ENCODE measurements around the gene WDR55.
"Not testable (repeated sequence)": the region's sequence is repeated elsewhere in the genome, so short reads cannot be mapped to it uniquely, and the experiment has no call there.

Gene WDR55

DNA sequence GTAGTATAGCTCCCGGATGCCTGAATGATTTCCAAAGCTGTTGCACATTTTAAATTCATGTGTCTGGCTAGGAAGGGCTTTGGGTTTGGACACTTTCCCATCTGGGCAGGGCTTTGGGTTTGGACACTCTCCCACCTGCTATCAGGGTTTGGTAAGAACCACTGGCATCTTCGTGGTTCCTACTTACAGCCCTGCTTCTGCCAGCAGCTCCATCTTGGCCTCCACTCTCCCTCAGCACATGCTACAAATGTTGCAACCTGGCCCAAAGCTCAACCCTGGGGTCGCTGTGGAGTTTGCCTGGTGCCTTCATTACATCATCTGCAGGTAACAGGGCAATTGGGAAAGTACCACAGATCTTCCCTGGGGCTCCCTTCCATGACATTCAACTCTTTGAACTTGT, 22.0 kb upstream of the WDR55 start:
- in situ Hi-C loops (cut with HindIII; ENCODE audit: low sequenced_read_pairs): no loop called here

DNA sequence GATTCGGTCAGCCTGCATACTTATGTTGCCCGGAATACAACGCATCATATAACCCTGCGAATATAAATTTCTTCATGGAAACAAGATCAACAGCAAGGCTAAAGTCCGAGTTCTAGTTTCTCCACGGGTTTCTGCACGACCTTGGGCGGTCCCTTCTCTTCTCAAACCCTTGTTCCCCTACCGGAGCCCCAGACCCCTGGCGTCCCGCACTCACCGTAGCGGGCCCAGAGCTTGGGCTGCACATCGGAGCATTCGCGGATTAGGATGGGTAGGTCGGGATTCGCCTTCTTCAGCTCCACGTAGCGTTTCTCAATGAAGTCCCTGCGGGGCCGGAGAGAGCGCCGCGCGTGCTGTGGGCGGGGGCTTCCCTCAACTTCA, 17.7 kb upstream of the WDR55 start:
- in situ Hi-C loops (cut with HindIII; ENCODE audit: low sequenced_read_pairs): no loop called here

DNA sequence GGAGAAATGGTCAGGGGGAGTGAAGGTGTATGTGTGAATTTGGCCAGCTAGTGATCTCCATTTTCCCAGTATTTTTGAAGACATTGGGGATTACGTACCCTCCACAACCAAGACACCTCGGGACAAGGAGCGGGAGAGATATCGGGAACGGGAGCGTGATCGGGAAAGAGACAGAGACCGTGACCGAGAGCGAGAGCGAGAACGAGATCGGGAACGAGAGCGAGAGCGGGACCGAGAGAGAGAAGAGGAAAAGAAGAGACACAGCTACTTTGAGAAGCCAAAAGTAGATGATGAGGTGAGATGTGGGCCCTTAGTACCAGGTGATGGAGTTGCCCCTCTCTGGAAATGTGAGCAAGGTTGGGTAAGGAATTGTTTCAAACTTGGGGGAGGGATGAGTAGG, 5.8 kb upstream of the WDR55 start:
- in situ Hi-C loops (cut with HindIII; ENCODE audit: low sequenced_read_pairs): no loop called here

DNA sequence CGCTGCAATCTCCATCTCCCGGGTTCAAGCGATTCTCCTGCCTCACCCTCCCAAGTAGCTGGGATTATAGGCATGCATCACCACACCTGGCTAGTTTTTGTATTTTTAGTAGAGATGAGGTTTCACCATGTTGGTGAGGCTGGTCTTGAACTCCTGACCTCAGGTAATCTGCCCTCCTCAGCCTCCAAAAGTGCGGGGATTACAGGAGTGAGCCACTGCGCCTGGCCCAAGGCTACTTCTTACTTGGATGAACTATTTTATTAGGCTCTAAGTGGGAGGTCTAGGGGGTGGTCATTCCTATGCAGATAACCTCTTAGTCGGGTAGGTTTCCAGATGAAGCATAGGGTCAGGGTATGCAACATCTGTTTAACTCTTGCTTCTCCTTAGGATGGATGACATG, 4.3 kb upstream of the WDR55 start:
- in situ Hi-C loops (cut with HindIII; ENCODE audit: low sequenced_read_pairs): not testable (repeated sequence)

DNA sequence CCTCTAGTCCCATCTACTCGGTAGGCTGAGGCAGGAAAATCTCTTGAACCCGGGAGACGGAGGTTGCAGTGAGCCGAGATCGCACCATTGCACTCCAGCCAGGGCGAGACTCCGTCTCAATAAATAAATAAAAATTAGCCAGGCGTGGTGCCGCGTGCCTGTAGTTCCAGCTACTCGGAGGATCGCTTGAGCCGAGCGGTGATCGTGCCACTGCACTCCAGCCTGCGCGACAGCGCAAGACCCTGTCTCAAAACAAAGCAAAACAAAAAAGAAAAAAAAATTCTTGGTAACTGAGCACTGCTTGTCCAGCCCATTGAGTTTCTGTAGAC, 710 bp upstream of the WDR55 start:
- in situ Hi-C loops (cut with HindIII; ENCODE audit: low sequenced_read_pairs): no loop called here

DNA sequence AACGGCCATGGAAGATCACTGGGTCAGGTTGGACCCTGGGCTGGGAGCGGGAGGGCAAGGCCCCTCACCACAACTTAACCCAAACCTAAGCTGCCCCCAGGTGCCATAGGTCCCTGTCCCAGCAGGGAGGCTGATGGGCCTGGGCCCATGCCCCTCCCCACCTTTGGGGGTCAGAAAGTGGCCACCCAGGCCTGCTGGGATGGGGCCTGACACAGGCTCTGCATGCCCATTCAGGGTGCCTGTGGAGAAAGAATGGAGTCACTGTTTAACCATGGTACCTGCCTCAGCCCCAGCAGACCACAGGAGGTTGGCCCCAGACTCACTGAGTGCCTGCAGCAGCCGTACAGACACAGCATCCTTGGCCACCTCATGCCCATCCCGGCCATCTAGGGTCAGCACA, 6.3 kb downstream of the WDR55 start:
- in situ Hi-C loops (cut with HindIII; ENCODE audit: low sequenced_read_pairs): not testable (repeated sequence)

DNA sequence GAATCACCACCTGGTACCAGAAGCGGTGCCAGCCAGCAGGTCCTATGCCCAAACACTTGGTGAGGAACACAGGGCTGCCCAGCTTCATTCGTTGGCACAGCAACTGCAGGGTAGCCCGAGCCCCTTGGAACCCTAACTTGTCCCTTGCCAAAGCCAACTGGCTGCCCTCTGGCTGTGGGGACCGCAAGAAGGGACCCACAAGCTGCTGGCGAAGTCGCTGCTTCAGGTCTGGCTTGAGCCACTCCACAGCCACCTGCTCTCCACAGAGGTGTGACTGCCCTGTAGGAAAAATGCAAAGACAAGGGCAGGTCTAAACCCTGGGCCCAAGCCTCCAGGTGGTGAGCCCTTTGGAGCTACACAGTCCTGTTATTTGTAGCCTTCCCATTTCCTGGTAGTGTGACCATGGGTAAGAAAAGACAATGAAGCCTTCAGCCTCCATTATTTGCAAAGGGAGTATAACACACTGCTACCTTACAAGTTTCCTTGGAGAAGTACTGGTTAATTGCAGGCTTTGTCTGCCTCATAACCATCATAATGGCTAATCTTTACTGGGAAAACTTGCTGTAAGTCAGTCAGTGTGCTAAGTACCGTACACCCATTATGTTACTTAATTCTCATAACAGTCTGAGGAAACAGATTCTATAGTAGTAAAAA, 6.9 kb downstream of the WDR55 start:
- in situ Hi-C loops (cut with HindIII; ENCODE audit: low sequenced_read_pairs): no loop called here

DNA sequence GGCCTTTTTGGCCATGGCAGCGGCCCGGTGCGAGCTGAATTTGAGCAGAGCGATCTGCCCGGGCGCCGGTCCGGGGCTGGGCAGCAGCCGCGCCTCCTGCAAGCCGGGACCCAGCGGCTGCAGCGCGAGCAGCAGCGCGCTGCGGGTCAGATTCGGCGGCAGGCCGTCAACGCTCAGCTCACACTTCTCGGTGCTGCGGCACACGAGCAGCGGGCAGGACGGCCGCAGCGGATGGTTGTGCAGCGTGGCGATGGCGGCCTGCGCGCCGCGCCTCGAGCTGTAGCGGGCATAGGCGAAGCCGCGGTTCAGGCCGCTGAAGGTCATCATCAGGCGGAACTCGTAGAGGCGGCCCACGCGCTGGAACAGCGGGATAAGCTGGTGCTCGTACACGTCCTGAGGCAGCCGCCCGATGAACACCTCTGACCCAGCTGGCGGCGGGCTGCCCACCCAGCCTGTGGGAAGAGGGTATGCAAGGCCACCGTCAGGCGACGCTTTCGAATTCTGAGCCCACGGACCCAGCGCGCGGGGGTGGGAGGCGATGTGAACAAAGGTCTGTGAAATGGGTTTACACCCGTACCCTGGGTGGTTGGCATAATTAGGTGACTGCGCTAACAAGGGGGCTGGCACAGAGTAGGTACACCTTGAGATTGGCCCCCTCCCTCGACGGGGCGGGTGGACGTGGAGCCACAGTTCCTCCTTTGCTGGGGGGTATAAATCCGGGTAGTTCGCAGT, 7.9 kb downstream of the WDR55 start:
- in situ Hi-C loops (cut with HindIII; ENCODE audit: low sequenced_read_pairs): no loop called here

DNA sequence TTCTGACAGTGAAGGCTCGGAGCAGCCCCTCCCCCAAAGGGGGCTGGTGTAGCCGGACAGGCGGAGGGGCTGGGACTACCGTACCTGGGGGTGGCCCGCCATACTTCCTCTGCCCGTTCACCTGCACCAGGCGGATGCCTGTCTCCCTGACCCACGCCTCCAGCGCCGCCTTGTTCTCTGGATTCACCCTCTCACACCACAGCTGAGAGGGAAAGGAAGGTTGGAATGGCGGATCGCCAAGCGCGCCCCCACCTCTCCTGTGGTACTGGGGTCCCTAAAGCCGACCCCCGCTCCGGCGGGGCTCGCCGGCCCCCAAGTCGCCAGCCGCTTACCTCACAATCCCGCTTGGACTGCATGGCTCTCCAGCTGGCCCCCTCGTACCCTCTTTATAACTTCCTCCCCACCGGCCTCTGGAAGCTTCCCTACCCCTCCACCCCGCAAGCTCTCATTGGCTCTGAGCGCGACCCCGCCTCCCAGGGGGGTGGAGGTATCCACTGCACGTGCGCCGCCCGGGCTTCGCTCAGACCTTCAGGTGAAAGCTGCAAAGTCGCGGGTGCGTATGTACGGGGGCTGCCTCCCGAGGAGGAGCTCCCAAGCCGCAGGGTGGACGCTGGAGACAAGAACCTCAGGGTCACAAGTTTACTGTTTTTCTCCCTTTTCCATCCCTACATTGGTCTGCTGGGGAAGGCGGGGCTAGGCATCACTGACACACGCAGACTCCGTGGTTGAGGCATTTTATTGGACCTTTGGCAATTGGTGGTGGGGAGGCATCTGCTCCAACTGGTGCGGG, 8.7 kb downstream of the WDR55 start, which contains the start of gene DND1:
TSS of gene DND1 (minus strand) at position 390 of the 790 bp plus-strand sequence. CDS start at position 356, 34 bp downstream.
- in situ Hi-C loops (cut with HindIII; ENCODE audit: low sequenced_read_pairs): no loop called here

DNA sequence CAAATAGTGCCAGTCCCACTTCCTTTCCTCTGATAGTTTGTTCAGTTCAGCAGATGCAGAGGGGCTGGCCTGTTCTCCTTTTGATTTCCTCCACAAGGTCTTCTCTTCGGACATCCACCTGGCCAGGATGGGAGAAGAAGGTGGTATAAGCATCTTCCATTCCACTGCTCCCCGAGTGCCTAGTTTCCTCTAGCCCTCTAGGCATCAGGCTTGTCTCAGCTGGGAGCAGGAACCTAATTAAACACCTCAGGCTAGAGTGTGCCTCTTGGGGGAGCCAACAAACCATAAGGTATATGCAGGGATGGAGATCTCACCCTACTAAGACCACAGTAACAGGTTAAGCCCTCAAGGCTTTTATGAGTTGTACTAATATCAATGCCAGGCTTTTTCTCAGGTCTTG, 9.5 kb downstream of the WDR55 start:
- in situ Hi-C loops (cut with HindIII; ENCODE audit: low sequenced_read_pairs): no loop called here

DNA sequence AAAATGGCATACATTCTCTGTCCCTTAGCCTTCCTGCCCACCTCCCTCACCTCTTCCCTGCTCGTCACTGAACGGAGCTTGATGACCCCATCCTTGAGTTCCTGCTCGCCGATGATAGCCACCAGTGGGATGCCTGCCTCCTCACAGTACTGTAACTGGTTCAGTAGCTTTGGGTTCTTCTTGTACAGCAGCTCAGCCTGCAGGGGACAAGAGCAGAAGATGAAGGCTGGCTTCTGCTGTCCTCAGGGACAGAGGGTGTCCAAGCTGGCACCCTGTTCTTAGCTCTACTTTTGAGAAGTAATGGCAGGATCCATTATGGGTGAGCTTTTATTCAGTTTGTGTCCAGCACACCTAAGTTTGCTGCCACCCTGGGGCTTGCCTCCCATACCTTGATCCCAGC, 9.9 kb downstream of the WDR55 start:
- in situ Hi-C loops (cut with HindIII; ENCODE audit: low sequenced_read_pairs): no loop called here

DNA sequence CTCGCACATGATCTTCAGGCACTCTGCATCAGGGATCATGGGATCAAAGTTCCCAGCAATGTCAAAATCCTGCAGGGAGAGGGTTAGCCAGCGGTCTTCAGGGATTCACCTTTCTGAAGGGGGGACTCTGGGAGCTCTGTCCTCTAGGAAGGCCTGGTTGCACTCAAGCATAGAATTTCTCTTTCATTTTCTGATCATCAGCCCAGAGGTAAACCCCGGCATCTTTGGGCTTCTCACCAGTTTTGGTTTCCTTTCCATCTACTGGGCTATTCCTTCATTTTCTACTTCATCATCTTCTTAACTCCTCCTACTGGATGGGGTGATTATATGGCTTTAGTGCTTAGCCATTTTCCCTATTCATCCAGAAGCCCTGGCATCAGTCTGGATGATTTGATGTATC, 13.2 kb downstream of the WDR55 start:
- in situ Hi-C loops (cut with HindIII; ENCODE audit: low sequenced_read_pairs): no loop called here

DNA sequence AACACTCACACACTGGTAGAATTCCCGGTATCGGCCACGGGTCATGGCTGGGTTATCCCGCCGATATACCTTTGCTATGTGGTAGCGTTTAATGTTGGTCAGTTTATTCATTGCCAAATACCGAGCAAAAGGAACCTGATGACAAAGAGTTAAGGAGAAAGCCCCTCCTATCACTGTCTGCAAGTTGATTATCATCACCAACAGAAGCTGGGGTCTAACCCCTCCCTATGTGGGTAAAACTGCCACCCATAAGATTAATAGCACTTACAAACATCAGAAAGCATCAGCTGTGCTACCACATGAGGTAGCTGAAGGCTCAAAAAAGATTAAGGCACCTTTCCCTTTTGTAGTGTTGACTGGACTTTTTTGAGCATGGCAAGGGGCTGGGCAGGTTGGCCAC, 14.3 kb downstream of the WDR55 start:
- in situ Hi-C loops (cut with HindIII; ENCODE audit: low sequenced_read_pairs): no loop called here

DNA sequence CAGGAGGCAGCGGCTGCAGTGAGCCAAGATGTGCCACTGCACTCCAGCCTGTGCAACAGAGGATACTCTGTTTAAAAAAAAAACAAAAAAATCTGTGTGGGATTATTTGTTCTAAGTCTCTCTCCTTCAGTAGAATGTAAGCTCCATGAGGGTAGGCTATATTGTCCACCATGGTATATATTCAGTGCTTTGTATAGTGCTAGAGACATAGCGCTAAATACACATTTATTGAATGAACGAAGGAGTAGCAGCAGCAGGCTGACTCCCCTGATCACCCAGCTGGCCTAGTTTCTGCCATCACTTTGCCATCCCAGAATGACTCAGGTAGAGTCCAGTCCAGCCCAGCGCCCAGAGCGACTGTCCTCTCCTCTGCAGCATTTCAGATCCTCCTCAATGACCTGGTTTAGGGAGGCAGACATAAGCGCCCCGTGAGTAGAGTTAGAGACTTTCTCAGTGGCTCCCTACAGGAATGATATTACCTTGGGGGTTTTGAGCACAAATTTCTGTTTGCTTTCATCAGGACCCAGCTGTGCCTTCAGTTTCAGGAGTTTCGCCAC, 25.8 kb downstream of the WDR55 start:
- in situ Hi-C loops (cut with HindIII; ENCODE audit: low sequenced_read_pairs): no loop called here

DNA sequence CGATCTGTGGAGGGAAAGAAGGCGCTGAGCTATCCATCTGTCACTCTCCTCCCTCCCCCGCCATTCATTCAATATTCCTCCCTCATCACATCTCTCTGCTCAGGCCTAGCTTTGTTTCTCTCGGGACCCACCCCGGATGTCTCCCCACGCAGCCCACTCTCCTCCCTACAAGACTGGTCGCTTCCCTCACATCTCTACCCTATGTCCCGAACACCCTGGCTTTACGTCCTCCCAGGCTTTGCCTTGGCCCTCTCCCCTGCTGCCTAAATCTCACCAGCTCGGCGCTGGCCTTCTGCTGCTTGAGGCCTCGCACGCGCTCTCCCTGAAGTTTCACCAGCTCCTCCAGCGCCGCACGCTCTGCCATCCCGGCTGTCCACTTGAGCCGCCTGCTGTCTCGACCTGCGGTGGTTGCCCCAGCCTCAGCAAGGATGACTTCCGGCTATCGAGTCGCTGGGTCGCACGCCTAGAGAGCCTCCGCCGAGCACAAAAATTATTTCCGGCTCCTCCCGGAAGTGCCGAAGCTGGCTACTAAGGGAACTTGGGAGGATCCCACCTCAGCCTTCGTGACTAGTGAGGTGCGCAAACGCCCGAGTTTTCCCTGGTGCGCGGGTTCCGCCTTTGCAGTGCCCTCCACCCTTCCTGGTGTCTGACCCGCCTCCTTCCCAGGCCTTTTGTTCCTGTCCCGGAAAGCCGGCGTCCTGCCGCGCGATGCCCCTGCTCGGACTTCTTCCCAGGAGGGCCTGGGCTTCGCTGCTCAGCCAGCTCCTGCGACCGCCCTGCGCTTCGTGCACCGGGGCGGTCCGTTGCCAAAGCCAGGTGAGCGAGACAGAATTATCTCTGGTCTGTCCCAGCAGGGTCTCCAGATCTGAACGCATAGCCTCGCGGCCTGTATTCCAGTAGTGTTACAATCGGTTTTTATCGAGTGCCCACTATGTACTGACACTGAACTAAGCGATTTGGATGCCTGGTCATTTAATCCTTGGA, 26.5 kb downstream of the WDR55 start, which contains the start of the genes HARS1 and HARS2:
TSS of gene HARS1 (minus strand) at position 430 of the 984 bp plus-strand sequence. CDS start at position 364, 66 bp downstream.
TSS of gene HARS2 (plus strand) at position 515 of the 984 bp plus-strand sequence. CDS start at position 709, 194 bp downstream.
- in situ Hi-C loops (cut with HindIII; ENCODE audit: low sequenced_read_pairs): no loop called here

DNA sequence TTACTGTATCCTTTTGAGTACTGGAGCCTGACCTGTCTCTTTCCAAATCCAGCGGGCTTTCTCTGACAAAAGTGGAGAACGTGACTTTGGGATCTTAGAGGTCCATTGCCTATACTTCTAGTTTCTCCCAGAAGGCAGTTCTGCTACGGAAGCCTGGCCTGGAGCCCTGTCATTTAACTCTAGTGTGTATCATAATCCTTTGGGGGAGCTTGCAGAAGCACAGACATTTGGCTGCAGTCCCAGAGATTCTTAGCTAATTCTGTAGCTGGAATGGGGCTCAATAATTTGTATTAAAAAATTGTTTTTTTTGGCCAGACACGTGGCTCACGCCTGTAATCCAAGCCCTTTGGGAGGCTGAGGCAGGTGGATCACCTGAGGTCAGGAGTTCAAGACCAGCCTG, 29.6 kb downstream of the WDR55 start:
- in situ Hi-C loops (cut with HindIII; ENCODE audit: low sequenced_read_pairs): no loop called here

DNA sequence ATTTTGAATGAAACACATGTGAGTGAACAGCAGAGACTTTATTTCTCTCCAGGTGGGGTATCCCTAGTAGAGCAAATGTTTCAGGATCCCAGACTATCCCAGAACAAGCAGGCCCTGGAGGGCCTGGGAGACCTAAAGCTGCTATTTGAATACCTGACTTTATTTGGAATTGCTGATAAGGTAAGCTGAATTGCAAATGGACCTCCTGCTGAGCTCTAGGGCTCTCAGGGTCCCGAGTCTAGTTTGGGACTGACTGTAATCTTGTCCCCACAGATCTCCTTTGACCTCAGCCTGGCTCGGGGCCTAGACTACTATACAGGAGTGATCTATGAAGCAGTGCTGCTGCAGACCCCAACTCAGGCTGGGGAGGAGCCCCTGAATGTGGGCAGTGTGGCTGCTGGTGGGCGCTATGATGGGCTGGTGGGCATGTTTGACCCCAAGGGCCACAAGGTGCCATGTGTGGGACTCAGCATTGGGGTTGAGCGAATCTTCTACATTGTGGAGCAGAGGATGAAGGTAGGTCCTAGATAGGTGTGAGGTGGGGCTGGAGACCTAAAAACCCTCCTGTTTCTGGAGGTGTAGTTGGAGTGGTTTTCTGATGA, 32.3 kb downstream of the WDR55 start:
- in situ Hi-C loops (cut with HindIII; ENCODE audit: low sequenced_read_pairs): no loop called here

DNA sequence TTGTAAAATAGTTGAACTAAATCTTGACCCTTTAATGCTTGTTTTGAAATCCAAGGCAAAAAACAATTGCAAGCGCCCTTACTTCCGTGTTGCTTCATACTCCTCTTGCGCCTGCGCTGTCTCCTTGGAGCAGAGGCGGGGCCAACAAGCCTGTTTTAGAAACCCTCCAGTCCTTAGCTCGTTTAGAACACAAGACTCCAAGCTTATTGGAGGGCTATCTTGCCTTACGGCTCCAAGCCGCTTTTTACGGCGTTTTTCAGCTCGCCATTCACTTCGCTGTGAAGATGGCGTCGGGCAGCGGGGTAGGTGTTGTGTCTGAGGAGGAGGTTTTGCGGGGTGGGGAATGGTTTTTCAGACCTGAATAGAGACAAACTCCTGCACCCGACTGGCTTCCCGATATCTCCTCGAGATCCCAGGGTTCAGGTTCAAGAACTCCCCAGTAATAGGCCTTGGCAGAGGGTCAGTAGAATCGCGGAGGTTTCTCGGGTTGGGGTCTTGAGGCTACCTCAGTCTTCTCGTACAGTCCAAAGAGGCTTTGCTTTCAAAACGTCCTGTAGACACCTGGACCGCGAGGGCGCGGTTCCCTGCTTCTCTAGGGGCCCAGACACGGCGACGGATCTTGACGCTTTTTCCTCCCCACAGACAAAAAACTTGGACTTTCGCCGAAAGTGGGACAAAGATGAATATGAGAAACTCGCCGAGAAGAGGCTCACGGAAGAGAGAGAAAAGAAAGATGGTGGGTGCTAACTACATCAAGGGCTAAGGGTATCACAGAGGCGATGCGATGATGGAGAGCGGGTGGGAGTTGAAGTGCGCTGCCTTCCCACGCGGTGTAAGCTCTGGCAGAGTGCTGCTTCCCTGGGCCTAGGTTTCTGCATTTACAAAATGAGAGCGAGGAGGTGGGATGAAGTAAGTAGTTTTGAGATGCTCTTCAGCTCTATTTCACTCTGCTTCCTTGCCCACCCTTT, 35.8 kb downstream of the WDR55 start, which contains the start of gene ZMAT2:
TSS of gene ZMAT2 (plus strand) at position 271 of the 968 bp plus-strand sequence. CDS start at position 285, 14 bp downstream.
- in situ Hi-C loops (cut with HindIII; ENCODE audit: low sequenced_read_pairs): no loop called here

DNA sequence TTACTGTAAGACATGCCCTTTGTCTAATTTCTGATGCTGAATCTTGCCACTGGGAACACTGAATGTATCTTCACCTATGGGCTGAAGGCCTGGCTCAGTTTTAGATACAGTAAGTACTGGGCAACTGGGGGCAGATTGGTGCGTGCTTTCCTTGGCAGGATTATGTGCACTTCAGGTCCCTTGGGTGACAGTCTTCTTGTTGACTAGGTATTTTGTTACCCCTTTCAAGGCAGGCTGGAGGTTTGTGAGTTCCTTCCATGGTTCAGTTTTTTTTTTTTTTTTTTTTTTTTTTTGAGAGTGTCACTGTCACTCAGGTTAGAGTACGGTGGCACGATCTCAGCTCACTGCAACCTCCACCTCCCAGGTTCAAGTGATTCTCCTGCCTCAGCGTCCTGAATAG, 43.1 kb downstream of the WDR55 start:
- in situ Hi-C loops (cut with HindIII; ENCODE audit: low sequenced_read_pairs): no loop called here

Data from DLD1 (cell line).